GM21515 (cell line): Measurements from ENCODE around the gene AHI1.
"Not testable (repeated sequence)": the region's sequence is repeated elsewhere in the genome, so short reads cannot be mapped to it uniquely, and the experiment has no call there.

Source experiments
- ATAC-seq: cut with Tn5 transposase; IDR thresholded peaks from one replicate; pipeline ENCODE4 v1.9.1; 2021; ENCODE audit not compliant: unreplicated experiment

AHI1 gene

GRCh38 chr6:135269481-135269891, 228.1 kb downstream of the AHI1 start:
- ATAC-seq = no peak

GRCh38 chr6:135268740-135269139, 228.8 kb downstream of the AHI1 start:
- no peak for ATAC-seq

GRCh38 chr6:135268263-135268662, 229.3 kb downstream of the AHI1 start:
- no peak for ATAC-seq

DNA sequence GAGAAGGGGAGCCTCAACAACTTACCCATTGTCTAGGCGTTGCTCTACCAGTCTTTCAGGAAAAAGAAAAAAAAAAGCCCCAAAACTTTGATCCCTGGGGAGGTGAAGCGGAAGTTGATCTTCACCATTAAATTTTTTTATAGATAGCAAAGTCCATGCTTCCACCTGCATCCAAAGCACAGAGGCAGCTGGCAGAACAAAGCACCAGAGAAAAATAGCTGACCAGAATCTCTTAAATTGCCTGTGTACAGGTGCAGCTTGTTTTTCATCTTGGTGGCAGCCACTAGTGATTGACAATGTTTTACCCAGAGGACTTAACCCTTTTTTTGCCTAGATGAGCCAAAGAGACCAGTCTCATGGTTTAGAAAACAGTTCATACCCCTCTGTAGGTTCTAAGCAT, 230.5 kb downstream of the AHI1 start:
- ATAC-seq = no peak

DNA sequence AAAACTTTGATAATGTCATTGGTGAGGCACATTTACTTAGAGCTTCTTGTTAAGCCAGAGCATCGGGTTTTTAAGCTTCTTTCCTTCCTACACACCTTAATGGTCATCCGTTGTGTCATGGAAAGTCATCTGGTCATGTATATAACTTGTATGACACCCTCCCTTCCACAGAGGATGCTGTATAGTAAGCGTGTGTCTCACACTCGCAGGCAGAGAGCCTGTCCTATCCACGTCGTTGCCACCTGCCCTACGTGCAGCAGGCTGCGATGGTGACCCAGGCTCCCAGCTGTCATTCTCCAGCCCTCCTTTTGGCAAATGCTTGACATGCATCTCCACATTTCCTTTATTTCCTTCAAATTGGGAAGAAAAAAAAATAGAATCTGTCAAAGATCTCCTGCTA, 230.9 kb downstream of the AHI1 start:
- no peak for ATAC-seq

DNA sequence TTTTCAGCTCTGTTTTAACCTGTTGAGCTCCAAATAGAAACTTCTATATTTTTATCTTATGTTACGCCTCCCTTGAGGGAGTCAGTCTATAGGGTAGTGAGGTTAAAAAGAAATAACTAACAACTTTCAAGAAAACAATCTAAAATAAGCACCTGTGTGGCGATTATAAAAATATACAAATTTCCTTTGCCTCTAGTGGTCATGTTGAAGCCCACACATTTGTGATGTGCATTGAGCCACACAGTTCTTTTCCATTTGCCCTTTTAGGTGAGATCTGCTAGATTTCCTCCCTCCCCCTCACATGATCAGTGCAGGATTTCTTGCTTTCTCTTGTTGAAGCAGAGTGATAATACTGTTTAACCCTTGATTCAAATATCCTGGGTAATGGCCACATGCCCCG, 232.3 kb downstream of the AHI1 start:
- ATAC-seq = no peak

DNA sequence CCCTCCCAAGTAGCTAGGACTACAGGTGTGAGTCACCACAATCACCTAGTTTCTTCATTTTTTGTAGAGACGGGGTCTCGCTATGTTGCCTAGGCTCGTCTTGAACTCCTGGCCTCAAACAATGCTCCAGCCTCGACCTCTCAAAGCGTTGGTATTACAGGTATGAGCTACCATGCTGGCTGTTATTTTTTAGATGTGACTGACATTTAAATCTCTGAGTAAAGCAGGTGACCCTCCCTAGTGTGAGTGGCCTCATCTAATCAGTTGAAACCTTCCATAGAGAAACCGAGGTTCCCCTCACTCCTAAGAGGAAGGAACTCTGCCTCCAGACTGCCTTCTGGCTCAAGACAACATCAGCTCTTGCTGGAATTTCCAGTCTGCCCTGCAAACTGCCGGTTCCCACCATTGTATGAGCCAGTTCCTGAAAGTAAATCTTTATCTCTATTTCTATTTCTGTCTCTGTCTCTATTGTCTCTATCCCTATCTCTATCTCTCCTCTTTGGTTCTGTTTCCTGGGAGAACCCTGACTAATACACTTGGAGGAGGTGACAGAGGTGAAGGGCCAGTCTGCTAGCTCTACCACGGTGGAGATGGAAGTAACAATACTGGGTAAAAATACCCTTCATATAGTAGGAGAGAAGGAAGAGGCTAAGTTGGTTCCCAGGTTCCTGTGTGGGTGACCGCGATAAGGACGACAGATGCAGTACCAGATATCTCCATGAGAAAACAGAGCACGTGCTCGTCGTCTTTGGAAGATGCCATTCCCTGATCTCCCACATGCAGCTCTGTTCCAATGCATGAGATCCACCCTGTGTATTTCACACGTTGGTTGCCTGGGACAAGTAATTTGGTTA, 235.4 kb downstream of the AHI1 start:
- no peak for ATAC-seq

GRCh38 chr6:135260612-135261011, 236.9 kb downstream of the AHI1 start:
- no peak for ATAC-seq

- no peak for ATAC-seq
These were observed 238.6 kb downstream of the AHI1 start for GRCh38 chr6:135258970-135259369.

- no peak for ATAC-seq
These were observed 239.7 kb downstream of the AHI1 start for GRCh38 chr6:135257631-135258405.

GRCh38 chr6:135256866-135257265, 240.7 kb downstream of the AHI1 start:
- no peak for ATAC-seq

- ATAC-seq = no peak
These were observed 243.1 kb downstream of the AHI1 start for GRCh38 chr6:135254471-135254870.

- no peak for ATAC-seq
These were observed 245.8 kb downstream of the AHI1 start for GRCh38 chr6:135251498-135252441.

GRCh38 chr6:135250751-135251497, 246.6 kb downstream of the AHI1 start:
- ATAC-seq = no peak

DNA sequence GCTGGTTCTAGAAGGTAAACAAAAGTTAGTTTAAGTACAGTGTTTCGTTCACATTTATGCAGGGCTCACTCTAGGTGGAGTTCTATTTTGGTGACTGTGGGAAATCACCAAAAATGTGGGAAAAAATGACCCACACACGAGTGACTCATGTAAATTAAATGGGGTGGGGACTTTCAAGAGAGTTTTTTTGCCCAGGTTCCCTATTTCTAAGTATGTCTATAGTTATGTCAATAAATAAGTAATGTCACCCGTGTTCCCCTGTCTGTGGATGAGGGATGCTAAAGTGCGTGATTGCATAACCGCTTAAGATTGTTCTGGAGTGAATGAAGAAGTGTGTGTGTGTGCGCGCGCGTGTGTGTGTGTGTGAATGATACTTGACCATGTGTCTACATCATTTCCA, 247.3 kb downstream of the AHI1 start:
- ATAC-seq = no peak

DNA sequence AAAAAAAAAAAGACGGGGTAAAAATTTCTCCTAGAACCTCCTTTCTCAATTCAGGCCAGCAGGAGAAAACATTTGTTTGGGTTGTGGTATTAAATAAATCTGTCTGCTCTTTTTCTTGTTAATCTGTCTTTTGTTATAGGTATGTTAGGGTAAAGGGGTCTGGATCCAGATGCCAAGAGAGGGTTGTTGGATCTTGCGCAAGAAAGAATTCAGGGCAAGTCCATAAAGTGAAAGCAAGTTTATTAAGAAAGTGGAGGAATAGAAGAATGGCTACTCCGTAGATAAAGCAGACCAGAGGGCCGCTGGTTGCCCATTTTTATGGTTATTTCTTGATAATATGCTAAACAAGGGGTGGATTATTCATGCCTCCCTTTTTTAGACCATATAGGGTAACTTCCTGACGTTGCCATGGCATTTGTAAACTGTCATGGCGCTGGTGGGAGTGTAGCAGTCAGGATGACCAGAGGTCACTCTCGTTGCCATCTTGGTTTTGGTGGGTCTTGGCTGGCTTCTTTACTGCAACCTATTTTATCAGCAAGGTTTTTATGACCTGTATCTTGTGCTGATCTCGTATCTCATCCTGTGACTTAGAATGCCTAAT, 251.0 kb downstream of the AHI1 start:
- ATAC-seq = not testable (repeated sequence)

GRCh38 chr6:135244805-135245204, 252.7 kb downstream of the AHI1 start:
- ATAC-seq = no peak

- no peak for ATAC-seq
These were observed 253.4 kb downstream of the AHI1 start for GRCh38 chr6:135243871-135244796.

DNA sequence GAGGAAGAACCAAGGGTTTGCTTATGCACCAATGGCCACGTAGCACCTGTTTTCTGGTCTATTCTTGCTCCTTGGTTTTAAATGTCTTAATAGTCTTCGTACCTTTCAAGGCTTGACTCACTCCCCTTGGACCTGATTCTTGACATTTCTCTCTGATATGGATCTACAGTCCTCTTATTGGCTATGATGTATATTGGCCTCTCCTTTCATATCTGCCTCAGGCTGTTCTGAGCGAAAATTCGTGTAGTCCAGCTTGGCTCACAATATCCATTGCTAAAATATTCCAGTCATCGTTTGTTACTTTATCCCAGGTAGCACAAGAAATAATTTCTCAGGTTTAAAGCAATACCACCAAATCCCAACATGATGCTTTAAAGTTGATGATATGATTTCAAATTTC, 256.8 kb downstream of the AHI1 start:
- no peak for ATAC-seq
